Eye (tissue), 1 donor: ENCODE data around the gene CHMP1A.
"Not testable (repeated sequence)": the region's sequence is repeated elsewhere in the genome, so short reads cannot be mapped to it uniquely, and the experiment has no call there.

ENCODE experiments used
- DNase-seq: peaks from one replicate; pipeline ENCODE4 v3.0.0-alpha.2; 2015

The CHMP1A gene

GRCh38 chr16:89691986-89692569 is 34.6 kb upstream of the CHMP1A start:
- DNase-seq: no peak

- no peak for DNase-seq
Observed at GRCh38 chr16:89691231-89691985, 33.9 kb upstream of the CHMP1A start.

DNA sequence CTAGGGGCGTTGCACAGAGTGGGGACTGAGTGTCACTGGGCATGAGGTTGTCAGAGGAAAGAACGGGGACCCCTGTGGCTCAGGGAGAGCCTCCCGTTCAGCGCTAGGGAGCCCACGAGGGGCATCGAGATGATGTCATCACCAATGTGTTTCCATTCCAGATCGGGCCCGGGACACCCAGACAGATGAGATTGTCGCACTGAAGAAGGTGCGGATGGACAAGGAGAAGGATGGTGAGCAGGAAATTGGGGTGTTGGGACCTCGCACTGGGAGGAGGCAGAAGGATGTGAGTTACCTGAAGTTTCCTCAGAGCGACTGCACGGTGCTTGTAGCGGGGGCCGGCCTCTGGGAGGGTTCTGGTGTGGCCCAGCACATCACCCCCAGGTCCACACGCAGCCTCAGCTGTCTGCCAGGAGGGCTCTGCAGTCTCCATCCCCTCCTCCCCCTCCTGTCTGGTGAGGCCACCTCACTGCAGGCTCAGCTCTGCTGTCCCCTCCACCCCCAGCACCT is 32.9 kb upstream of the CHMP1A start:
- no peak for DNase-seq

GRCh38 chr16:89689621-89690020 is 32.1 kb upstream of the CHMP1A start:
- not testable (repeated sequence) for DNase-seq

- DNase-seq: no peak
Observed at GRCh38 chr16:89689142-89689541, 31.6 kb upstream of the CHMP1A start.

- no peak for DNase-seq
Observed at GRCh38 chr16:89688395-89688794, 30.9 kb upstream of the CHMP1A start.

GRCh38 chr16:89687092-89687940 is 29.8 kb upstream of the CHMP1A start:
- DNase-seq: no peak

DNA sequence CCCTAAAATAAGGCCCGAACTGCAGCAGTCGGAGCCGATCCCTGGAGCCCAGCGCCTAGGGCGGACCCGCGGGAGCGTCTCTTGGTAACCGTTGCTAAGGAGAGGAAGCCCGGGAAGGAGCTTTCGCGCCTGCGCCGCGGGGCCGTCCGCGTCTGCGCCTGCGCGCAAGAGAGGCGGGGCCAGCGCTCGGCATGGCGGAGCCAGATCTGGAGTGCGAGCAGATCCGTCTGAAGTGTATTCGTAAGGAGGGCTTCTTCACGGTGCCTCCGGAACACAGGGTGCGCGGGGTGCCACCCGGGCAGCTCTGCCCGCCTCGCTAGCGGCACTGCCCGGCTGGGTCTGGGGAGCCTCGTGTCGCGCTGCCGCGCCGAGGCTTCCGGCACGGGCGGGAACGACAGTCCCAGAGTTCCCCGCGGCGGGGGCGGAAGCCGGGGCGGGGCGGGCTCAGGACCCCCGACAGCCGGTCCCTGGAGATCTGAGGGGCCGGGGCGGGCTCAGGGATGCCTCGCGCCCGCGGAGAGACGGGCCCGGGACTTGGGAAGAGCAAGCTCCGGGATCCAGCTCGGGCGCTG is 29.1 kb upstream of the CHMP1A start, which contains the start of gene CDK10:
Gene CDK10 (plus strand): TSS at position 170 of the 572 bp plus-strand sequence. CDS start 22 bp downstream, at position 192.
- peak; percentile 98 for DNase-seq

DNA sequence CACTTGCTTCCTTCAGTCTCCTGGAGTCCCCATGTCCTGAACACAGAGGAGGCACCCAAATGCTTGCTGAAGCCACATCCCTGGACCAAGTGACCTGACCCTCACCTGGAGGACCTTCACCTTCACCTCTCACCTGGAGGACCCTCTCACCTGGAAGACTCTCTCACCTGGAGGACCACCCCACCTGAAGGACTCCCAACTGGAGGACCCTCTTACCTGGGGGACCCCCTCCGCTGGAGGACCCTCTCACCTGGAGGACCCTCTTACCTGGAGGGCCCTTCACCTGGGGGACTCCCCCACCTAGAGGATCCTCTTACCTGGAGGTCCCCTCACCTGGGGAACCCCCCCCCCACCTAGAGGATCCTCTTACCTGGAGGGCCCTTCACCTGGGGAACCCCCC is 28.4 kb upstream of the CHMP1A start:
- DNase-seq: no peak

GRCh38 chr16:89678258-89678657 is 20.8 kb upstream of the CHMP1A start:
- no peak for DNase-seq

DNA sequence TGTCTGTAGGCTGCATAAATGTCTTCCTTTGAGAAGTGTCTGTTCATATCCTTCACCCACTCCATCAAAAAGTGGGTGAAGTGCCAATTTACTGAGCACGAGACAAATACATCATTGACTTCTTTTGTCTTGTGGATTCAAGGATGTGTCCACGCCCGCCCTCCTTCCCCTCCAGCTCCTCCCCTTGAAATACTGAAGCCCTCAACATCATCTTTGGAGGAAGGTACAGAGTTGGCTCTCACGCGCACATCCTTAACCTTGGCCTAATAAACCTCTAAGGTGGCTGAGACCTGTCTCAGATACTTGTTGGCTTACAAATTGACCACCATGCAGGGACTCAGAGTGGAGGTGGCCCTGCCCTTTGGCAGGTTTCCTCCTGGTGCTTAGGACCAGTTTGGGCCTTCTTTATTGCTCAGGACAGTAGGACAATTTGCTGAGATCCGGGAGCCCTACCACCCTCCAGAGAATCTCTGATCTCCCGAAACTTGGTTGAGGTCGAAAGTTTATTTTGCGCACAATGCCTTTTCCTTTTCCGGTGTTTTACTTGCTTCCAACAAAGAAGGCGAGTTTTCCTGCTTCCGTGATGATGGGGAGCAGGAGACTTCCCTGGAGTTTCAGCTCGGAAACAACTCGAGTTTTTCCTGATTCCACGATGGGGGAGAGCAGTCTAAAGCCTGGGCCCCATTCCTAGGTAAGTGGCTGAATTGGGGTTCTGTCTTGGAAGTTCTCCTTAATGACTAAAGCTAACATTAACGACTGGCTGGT is 14.9 kb upstream of the CHMP1A start:
- no peak for DNase-seq

- DNase-seq: not testable (repeated sequence)
Observed at GRCh38 chr16:89671565-89671964, 14.1 kb upstream of the CHMP1A start.

DNA sequence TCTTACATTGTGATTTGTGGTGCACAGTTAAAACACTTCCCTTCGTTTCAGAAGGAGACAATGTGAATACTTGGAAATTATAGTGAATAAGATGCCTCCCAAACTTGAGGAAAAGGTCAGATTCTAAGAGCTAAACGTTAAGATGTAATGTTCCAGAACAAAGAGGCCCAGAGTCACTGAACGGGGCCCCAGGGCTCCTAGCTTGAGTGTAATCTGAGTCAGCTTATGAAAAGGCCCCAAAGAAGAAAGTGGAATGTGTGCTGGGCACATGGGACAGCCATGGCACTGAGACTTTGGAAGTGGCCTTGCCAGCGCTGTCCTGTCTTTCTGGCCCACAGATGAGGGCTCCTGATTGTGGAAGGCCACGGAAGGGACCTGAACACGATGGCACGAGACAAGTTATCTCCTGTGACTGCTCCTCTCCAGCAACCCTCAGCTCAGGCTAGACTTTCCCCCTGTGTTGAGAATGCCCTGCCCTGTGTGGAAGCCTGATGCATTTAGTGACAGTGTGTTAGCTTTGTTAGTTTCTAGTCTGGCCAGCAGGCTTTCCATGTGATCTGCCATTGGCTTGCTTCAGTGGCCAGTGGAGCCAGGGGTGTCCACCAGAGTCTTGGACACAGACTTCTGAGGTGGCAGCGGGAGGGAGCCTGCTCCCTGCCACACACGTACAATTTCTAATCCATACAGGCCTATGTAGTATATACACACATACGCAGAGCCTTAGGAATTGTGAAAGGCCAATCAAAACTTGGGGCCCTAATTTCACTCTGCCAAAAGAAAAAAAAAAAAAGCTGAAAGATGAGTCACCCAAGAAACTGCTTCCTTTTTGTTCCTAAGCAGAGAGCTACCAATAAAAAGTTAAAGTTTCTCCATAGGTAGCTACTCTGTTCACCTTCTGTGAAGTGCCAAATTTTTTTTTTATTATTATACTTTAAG is 13.3 kb upstream of the CHMP1A start:
- no peak for DNase-seq

DNA sequence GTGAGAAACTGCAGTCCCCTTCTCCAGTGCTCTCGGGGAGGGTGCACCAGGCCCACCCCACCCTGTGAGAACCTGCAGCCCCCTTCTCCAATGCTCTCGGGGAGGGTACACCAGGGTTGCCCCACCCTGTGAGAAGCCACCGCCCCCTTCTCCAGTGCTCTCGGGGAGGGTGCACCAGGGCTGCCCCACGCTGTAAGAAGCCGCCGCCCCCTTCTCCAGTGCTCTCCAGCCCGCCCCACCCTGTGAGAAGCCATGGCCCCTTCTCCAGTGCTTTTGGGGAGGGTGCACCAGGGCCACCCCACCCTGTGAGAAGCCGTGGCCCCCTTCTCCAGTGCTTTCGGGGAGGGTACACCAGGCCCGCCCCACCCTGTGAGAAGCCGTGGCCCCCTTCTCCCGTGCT is 12.2 kb upstream of the CHMP1A start:
- no peak for DNase-seq

DNA sequence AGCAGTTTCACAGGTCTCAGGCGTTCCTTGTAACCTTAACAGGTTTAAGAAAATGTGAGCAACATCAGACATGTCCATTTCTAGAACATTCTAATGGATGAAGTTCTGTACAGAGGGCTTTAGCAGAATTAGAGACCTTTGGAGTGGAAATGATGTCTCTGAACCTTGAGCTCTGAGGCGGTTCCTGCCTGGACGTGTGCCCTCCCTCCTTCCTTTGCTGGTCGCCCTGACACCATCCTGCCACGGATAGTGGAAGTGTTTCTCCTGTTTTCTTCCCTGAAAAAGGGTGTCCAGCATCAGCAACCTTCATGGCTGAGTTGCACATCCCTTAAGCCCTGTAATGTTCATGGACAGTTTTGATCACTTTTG is 11.3 kb upstream of the CHMP1A start:
- DNase-seq: no peak

- no peak for DNase-seq
Observed at GRCh38 chr16:89667633-89668032, 10.1 kb upstream of the CHMP1A start.

- not testable (repeated sequence) for DNase-seq
Observed at GRCh38 chr16:89667000-89667399, 9.5 kb upstream of the CHMP1A start.

DNA sequence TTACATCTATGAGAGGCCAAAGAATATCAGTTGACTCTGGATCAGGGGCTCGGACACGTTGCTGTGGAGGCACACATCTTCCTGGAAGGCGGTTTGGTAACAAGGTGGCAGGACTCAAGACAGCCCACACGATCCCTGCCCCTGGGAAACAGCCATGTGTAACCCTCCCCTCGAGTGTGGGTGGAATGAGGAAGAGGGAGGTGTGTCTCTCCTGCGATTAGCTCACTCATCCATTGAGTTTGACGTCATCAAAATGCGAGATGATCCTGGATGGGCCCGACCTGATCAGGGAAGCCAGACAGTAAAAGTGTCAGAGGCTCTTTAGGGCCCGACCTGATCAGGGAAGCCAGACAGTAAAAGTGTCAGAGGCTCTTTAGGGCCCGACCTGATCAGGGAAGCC is 6.7 kb upstream of the CHMP1A start:
- DNase-seq: not testable (repeated sequence)

DNA sequence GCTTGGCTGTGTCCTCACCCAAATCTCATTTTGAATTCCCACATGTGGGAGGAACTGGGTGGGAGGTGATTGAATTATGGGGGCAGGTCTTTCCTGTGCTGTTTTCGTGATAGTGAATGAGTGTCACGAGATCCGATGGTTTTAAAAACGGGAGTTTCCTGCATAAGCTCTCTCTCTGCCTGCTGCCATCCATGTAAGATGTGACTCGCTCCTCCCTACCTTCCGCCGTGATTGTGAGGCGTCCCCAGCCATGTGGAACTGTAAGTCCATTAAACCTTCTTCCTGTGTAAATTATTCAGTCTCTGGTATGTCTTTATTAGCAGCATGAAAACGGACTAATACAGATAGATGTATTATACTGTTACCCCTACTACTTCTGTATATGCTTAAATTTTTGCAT is 3.7 kb upstream of the CHMP1A start:
- no peak for DNase-seq

GRCh38 chr16:89660146-89660545 is 2.6 kb upstream of the CHMP1A start:
- no peak for DNase-seq

GRCh38 chr16:89658221-89658879 is 842 bp upstream of the CHMP1A start:
- DNase-seq: no peak
